ENCODE results near the gene OR51L1.

Gene OR51L1

DNA sequence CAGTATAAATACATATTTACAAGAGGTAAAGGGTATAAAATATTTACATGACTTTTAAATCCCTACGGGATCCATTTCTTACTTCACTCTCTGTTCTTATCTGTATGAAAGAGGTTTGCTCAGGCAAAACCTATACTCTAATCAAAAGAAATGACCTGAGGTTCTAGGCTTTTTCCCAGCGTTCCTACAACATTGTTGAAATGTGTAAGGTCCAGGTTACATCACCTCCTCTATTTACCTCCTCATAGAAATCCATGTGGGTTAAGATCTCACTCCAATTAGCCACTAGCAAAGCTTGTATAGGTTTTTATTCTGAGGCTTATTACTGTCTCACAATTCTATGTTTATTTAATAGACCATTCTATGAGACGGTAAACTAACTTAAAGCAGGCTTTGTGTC lies 12.0 kb upstream of the OR51L1 start:
- DNase-seq (ENCODE audit: low read depth in 1 of 2, low spot score in 1 of 2) = no peak
- TF ChIP-seq, protein P1, sequence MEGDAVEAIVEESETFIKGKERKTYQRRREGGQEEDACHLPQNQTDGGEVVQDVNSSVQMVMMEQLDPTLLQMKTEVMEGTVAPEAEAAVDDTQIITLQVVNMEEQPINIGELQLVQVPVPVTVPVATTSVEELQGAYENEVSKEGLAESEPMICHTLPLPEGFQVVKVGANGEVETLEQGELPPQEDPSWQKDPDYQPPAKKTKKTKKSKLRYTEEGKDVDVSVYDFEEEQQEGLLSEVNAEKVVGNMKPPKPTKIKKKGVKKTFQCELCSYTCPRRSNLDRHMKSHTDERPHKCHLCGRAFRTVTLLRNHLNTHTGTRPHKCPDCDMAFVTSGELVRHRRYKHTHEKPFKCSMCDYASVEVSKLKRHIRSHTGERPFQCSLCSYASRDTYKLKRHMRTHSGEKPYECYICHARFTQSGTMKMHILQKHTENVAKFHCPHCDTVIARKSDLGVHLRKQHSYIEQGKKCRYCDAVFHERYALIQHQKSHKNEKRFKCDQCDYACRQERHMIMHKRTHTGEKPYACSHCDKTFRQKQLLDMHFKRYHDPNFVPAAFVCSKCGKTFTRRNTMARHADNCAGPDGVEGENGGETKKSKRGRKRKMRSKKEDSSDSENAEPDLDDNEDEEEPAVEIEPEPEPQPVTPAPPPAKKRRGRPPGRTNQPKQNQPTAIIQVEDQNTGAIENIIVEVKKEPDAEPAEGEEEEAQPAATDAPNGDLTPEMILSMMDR (IDR thresholded peaks at IDR 0.05; ENCODE audit: insufficient read depth, low read length) = no peak
- TF ChIP-seq, protein P2, sequence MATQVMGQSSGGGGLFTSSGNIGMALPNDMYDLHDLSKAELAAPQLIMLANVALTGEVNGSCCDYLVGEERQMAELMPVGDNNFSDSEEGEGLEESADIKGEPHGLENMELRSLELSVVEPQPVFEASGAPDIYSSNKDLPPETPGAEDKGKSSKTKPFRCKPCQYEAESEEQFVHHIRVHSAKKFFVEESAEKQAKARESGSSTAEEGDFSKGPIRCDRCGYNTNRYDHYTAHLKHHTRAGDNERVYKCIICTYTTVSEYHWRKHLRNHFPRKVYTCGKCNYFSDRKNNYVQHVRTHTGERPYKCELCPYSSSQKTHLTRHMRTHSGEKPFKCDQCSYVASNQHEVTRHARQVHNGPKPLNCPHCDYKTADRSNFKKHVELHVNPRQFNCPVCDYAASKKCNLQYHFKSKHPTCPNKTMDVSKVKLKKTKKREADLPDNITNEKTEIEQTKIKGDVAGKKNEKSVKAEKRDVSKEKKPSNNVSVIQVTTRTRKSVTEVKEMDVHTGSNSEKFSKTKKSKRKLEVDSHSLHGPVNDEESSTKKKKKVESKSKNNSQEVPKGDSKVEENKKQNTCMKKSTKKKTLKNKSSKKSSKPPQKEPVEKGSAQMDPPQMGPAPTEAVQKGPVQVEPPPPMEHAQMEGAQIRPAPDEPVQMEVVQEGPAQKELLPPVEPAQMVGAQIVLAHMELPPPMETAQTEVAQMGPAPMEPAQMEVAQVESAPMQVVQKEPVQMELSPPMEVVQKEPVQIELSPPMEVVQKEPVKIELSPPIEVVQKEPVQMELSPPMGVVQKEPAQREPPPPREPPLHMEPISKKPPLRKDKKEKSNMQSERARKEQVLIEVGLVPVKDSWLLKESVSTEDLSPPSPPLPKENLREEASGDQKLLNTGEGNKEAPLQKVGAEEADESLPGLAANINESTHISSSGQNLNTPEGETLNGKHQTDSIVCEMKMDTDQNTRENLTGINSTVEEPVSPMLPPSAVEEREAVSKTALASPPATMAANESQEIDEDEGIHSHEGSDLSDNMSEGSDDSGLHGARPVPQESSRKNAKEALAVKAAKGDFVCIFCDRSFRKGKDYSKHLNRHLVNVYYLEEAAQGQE (IDR thresholded peaks at IDR 0.05; ENCODE audit: insufficient replicate concordance, low read depth) = no peak
- TF ChIP-seq POLR2AphosphoS5 (IDR thresholded peaks at IDR 0.05; ENCODE audit: low read depth) = no peak
- TF ChIP-seq GABPA (IDR thresholded peaks at IDR 0.05; ENCODE audit: low read depth) = no peak
- no peak for TF ChIP-seq SPI1 (IDR thresholded peaks at IDR 0.05; ENCODE audit: borderline replicate concordance, low read depth)

GRCh38 chr11:4983841-4984240 lies 10.8 kb upstream of the OR51L1 start:
- DNase-seq (ENCODE audit: low read depth in 1 of 2, low spot score in 1 of 2) = no peak
- TF ChIP-seq POLR2AphosphoS5 (IDR thresholded peaks at IDR 0.05; ENCODE audit: low read depth) (no peak), SPI1 (IDR thresholded peaks at IDR 0.05; ENCODE audit: borderline replicate concordance, low read depth) (no peak), GABPA (IDR thresholded peaks at IDR 0.05; ENCODE audit: low read depth) (no peak)
- TF ChIP-seq, protein P1 (IDR thresholded peaks at IDR 0.05; ENCODE audit: insufficient read depth, low read length) = no peak
- TF ChIP-seq, protein P2 (IDR thresholded peaks at IDR 0.05; ENCODE audit: insufficient replicate concordance, low read depth) = no peak
- H3K4me3 ChIP-seq (replicated peaks; ENCODE audit: insufficient read depth, low read length) = no peak overlapping the region
- no peaks in the 10 kb centered on the region for H3K27me3 ChIP-seq (ENCODE audit: insufficient read depth, poor library complexity, severe bottlenecking)
- no peak overlapping the region for H3K27ac ChIP-seq (replicated peaks)

More for the DNA sequence above, 12.0 kb upstream of the OR51L1 start:
- Histone ChIP-seq H3K27me3 (ENCODE audit: insufficient read depth, poor library complexity, severe bottlenecking) (no peaks in the 10 kb centered on the region), H3K4me3 (replicated peaks; ENCODE audit: insufficient read depth, low read length) (no peak overlapping the region), H3K27ac (replicated peaks) (no peak overlapping the region)

DNA sequence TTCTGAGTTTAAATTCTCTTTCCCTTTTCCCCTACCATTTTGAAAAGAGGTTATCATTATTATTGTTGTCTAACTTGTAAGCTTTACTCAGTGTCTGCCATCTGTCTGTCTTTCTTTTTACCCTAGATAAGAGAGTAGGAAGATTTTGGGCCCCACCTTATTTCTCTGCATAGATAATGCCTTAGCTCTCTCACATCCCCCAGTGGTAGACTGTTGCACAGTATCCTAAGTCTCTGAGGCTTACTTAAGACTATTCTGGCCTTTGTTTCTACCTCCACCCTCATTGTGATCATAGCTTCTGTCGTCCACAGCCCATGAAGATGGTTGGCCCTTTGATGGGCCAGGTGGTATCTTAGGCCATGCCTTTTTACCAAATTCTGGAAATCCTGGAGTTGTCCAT lies 3.6 kb upstream of the OR51L1 start:
- DNase-seq (ENCODE audit: low read depth in 1 of 2, low spot score in 1 of 2) = no peak
- Histone ChIP-seq H3K27me3 (ENCODE audit: insufficient read depth, poor library complexity, severe bottlenecking) (peaks cover 5% of the 10 kb centered on the region), H3K4me3 (replicated peaks; ENCODE audit: insufficient read depth, low read length) (no peak overlapping the region), H3K27ac (replicated peaks) (no peak overlapping the region)
- TF ChIP-seq POLR2AphosphoS5 (IDR thresholded peaks at IDR 0.05; ENCODE audit: low read depth) (no peak), SPI1 (IDR thresholded peaks at IDR 0.05; ENCODE audit: borderline replicate concordance, low read depth) (no peak), GABPA (IDR thresholded peaks at IDR 0.05; ENCODE audit: low read depth) (no peak)
- TF ChIP-seq, protein P2 (IDR thresholded peaks at IDR 0.05; ENCODE audit: insufficient replicate concordance, low read depth) = no peak
